HL-60 (cell line): Measurements from ENCODE around the gene ANKS1B.

Experiments used
- CTCF ChIP-seq: IDR thresholded peaks from one replicate; pipeline ENCODE4 v1.5.1; 2011; ENCODE audit warnings: low read length, control low read depth, inconsistent platforms; ENCODE audit not compliant: insufficient read depth
- POLR2AphosphoS5 ChIP-seq: IDR thresholded peaks from 2 replicates; pipeline ENCODE4 v1.6.1; 2012; ENCODE audit warnings: low read depth
- REST ChIP-seq: IDR thresholded peaks from 2 replicates; pipeline ENCODE4 v1.6.1; 2012; ENCODE audit warnings: low read depth; ENCODE audit not compliant: insufficient replicate concordance

GRCh38 chr12:99372257-99372920 is 612.3 kb downstream of the ANKS1B start:
- TF ChIP-seq CTCF, result no peak
- no peak for TF ChIP-seq REST
- TF ChIP-seq POLR2AphosphoS5, result no peak
